Suppressor macrophage treated with lipopolysaccharide for 1 hour (primary cell): ENCODE results near the gene KIF16B.
"Not testable (repeated sequence)": the region's sequence is repeated elsewhere in the genome, so short reads cannot be mapped to it uniquely, and the experiment has no call there.

Experiments
- DNase-seq, 3 donors: peaks; one replicate each; pipeline ENCODE4 v3.0.0-alpha.2; 2020 to 2022

Gene KIF16B

DNA sequence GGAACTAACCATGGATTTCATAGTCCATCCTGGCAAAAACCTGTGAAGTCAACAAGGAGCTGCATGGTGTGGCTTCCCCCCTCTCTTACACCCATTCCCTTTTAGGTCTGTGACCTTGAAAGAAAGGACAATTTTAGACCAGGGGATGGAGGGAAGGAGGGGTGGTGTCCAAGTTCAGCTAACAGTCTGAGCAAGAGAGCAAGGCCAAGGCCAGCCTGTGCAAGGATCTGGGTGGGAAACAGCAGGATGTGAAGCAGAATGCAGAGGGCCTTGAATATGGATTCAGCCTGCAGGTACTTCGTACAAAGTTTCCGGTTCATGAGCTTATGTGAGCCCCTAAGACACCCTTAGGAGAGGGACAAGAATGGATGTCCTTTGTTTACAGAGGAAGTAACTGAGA, 293.0 kb downstream of the KIF16B start:
- no peak for DNase-seq

GRCh38 chr20:16279320-16279719, 293.9 kb downstream of the KIF16B start:
- no peak for DNase-seq

- no peak for DNase-seq
Measured at GRCh38 chr20:16273812-16274555, 299.3 kb downstream of the KIF16B start.

DNA sequence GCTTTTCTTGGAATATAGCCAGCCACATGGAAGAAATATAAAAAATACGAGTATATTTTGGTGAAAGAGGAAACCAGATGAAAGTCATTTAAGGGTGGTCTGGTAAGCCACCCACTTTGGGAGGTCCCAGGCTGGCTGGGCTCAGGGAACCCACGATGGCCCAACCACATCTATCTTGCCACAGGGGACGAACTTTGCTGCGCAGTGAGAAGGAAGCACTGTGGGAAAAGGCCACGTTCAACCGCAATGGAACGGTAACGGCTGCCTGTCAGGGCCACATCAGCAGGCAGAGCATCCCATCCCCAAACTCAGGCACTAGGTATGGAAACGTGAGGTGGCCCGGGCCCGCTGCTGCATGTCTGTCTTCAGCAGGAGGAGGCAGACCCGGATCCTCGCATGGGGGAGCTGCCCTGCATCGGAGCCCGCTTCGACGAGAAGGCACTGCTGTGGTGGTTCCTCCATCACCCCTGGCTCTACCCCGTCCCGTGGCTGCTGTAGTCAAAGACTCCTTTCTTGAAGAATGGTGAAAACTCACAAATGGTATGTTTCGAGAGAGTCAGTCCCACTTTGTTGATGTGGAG, 300.4 kb downstream of the KIF16B start:
- no peak for DNase-seq

GRCh38 chr20:16271450-16271849, 301.8 kb downstream of the KIF16B start:
- DNase-seq: no peak

DNA sequence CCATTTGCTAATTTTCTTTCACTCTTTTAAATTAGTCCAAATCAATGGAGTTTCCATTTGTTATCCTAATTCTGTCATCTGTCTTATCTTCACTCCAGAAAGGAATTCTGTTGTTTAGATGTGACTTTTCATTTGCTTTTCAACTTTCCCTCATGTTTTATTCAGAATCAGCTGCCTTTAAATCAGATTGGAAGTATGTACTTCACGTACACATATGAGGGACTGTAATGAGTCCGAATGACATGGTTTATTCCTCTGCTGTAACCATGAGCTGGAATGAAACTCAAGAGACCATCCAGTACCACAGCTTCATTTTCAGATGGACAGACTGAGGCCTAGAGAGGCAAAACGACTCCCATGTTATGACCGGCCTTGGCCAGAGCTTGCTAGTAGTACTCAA, 302.3 kb downstream of the KIF16B start:
- DNase-seq: no peak

GRCh38 chr20:16270314-16270931, 302.8 kb downstream of the KIF16B start:
- no peak for DNase-seq

- DNase-seq: no peak
Measured at GRCh38 chr20:16267526-16267925, 305.7 kb downstream of the KIF16B start.

DNA sequence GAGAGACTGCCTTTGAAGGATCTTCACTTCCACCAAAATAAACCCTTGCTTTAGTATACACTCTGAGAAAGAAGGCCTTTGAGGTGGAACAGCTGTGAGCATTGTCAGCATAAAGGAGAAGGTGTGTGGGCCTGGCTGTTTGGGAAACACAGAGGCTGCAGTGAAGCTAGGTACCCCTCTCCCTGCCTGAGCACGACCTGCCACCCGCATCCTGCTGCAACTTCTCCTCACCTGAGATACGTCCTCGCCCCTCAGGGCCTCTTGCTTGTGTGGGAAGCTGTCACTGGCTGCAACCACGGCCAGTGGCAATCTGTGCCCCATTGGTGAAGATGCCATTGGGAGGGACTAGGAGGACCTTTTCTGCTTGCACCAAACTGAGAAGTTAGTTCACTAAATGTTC, 307.9 kb downstream of the KIF16B start:
- no peak for DNase-seq

DNA sequence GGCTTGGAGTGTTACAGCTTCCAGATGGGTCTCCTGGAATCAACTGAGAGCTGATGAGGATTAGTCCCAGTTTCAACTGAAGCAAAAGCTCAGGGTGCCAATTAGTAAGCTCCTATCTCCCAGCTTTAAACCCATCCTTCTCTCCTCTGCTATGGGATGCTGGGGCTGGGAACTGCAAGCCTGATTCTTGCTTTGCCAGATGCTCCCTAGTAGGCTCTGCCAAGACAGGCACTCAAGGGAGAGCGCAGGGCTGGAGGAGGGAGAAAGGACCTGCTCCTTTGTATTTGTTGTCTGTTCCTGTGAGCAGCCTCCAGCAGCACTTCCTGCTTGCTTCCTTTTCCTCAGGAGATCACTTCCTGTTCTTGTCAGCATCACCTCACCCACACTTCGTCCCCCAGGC, 309.7 kb downstream of the KIF16B start:
- no peak for DNase-seq

- DNase-seq: no peak
Measured at GRCh38 chr20:16262594-16262993, 310.7 kb downstream of the KIF16B start.

DNA sequence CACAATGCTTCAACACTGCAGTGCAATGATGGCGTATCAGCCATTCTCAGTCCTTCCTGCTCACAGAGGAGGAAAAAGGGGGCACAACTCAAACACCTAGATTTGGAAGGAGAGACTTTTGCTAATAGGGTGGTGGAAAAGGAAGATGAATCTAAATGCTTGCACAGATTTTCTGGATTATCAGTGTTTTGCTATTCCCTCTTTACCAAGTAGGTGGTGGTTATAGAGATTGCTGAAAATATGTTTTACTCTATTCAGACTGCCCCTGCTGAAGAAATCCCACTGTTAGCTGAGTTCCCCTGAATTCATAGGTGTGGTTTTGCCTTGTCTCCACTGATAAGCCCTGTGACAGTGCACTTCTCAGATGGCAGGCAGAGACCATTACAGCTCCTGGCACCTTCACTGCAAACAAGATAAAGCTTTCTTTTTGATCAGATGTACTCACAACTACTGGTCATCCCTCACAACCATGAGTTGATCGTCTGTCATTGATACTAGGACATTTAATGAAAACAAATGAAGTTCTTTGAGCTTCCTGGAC, 311.4 kb downstream of the KIF16B start:
- DNase-seq: no peak

DNA sequence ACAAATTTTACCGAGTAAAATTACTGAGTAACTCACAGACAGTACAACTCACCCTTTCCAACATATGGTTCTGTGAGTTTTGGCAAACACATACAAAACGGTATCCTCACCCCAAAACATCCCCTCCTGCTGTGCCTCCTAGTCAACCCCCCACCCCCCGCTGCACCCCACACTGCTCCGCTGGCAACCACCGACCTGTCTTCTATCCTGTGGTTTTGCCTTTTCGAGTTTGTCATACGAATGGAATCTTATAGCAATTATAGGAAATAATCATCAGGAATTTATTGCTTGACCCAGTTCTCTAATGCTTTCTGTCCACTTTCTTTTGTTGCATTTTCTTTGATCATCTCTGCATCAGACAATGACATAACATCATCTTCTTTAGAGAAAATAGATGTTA, 312.3 kb downstream of the KIF16B start:
- no peak for DNase-seq

DNA sequence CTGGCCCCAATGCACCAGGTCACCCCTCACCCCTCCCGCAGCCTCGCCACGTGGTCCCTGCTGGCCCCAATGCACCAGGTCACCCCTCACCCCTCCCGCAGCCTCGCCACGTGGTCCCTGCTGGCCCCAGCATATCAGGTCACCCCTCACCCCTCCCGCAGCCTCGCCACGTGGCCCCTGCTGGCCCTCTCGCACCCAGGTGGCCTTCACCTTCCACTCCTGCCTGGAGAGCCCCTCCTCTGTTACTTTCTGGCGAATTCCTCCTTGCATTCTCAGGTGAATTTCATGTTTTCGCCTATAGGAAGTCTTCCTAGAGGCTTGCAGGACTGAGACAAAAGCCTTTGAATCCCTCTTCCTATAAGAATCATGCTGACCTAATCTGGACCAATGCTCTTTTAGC, 313.1 kb downstream of the KIF16B start:
- DNase-seq: not testable (repeated sequence)

GRCh38 chr20:16258766-16259165, 314.5 kb downstream of the KIF16B start:
- no peak for DNase-seq

DNA sequence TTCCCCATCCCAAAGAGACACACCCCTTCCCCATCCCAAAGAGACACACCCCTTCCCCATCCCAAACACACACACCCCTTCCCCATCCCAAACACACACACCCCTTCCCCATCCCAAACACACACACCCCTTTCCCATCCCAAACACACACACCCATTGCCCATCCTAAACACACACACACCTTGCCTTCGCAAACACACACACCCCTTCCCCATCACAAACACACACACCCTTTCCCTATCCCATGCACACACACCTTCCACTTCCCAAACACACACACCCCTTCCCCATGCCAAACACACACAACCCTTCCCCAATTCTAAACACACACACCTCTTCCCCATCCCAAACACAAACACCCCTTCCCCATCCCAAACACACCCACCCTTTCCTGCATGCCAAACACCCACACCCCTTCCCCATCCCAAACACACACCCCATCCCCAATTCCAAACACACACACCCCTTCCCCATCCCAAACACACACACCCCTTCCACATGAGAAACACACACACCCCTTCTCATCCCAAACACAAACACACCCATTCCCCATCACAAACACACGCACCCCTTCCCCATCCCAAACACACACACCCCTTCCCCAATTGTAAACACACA, 315.3 kb downstream of the KIF16B start:
- DNase-seq: no peak

DNA sequence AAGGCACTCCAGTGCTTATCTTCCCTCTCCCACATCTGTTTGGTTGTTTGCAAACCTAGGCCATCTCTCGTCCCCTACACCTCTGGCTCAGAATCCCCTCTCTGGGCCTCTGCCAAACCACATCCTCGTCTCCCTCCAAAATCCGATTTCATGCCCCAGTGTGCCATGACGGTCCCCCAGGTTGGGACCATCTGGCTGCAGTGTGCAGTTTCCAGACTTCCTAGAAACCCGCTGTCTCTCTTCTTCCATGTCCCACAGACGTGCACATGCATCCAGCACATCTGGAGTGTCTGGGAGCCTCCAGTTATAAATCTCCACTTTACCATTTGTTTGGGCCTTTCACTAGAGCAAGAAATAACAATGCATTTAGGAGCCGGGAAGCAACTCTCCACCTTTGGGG, 316.2 kb downstream of the KIF16B start:
- DNase-seq: no peak

DNA sequence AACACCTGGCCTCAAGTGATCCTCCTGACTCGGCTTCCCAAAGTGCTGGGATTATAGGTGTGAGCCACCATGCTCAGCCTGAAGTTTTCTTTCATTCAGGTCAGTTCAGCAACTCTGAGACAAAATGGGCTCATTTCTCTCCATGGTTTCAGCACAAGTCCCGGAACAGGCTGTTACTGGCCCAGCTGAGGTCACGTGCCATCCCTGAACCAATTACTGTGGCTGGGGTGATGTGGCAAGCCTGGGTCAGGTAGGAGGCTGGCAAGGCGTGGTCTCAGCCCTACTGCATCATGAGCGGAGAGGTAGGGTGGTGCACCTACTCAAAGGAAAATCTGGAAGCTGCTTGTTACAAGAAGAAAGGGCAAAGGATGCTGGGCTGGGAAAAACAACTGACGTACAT, 326.4 kb downstream of the KIF16B start:
- no peak for DNase-seq

DNA sequence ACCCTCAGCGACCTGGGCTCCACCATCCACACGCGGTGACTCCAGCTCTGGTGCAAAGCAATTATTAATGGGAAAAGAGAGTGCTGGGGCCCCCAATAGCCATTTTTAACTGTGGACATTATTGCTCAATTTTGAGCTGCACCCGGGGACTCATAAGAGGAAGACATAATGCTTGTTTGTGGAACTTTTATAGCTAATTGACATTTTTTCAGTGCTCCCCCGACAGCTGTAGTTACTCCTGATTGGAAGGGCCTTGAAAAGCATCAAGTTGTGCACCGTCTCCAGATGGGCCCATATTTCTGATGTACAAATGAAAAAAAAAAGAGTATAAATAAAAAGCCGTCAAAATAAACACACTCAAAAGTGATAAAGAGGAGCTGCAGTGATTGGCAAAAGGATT, 327.0 kb downstream of the KIF16B start:
- no peak for DNase-seq

GRCh38 chr20:16245879-16246278, 327.4 kb downstream of the KIF16B start:
- DNase-seq: no peak

DNA sequence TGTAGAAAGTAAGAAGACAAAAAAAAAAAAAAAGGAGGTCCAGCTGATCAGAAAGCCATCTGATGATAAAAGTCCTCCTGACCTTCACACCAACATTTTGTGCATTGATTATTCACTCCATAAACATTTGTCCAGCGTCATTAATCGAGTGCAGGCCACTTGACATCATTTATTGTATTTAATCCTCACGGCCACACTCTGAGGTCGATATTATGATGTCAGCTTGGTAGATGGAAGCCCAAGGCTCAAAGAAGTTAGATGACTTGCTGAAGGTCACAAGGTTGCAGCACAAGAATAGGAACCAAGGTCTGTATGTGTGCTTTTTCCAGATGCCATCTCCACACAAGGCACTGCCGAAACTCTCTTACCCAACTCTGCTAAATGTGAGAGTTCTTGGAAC, 328.4 kb downstream of the KIF16B start:
- no peak for DNase-seq

DNA sequence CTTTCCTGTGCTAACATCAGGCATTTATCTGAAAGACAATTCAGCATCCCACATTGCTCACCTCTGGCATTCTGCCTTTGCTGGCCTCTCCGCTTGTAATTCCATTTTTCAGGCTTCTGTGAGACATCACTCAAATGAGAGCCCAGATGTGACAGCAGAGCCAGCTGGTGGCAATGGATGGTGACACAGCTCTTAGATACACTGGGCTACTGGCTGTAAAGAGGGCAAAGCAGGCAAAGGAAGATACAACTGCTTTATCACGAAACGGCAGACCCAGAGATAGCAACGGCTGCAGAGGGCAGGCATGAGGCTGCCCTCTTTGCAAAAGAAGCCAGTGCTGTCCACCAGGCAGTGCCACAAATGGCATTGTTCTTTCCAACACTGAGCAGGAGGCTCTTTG, 329.8 kb downstream of the KIF16B start:
- no peak for DNase-seq

DNA sequence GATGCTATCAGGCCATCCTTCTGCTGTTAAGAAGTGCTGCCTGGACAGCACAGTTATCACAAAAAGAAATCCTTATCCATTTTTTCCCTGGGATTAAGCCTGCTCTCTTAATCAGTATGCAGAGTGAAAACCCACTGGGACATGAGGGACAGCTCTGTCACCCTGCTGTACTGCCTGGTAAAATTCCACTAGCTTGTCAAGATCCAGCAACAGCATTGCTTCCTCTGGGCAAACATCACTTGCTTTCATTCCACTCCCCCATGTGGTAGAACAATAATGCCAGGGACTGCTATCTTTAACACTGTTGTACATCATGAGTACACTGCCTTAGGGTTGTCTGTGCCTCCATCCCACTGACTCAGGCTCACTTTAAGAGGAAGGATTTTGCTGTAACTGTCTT, 331.3 kb downstream of the KIF16B start:
- DNase-seq: peak in 1 of 3 donors; percentile 2

GRCh38 chr20:16240355-16240754, 332.9 kb downstream of the KIF16B start:
- peak in 1 of 3 donors; percentile 1 for DNase-seq
